HepG2 (cell line): ENCODE results near the gene MAEA. TPM values are rescaled to one million over a fixed set of nuclear protein-coding genes. Genes with fewer than 3 reads are reported as not detected.

Experiments used
- GABPB1 ChIP-seq: IDR thresholded peaks from 2 replicates; pipeline ENCODE4 v1.6.1; 2016; ENCODE audit warnings: mild to moderate bottlenecking, missing genetic modification reagents, moderate library complexity, missing compliant biosample characterization
- KDM2A ChIP-seq: sonication (generic); formaldehyde crosslinking; IDR thresholded peaks from 2 replicates; pipeline ENCODE4 v1.4.0; 2020; ENCODE audit warnings: low read depth, missing genetic modification reagents, borderline replicate concordance
- KDM5A ChIP-seq: fragments of 200-600 bp; sonication (generic); IDR thresholded peaks from 2 replicates; pipeline ENCODE4 v1.7.0; 2018; ENCODE audit warnings: antibody characterized with exemption, mild to moderate bottlenecking, low read length, borderline replicate concordance
- NCOA1 ChIP-seq: sonication (generic); formaldehyde crosslinking; IDR thresholded peaks from 2 replicates; pipeline ENCODE4 v1.9.0; 2021; ENCODE audit warnings: missing genetic modification reagents
- RAD21 ChIP-seq: fragments of 450-650 bp; formaldehyde crosslinking; IDR thresholded peaks from 2 replicates; pipeline ENCODE4 v1.5.0; 2020; ENCODE audit warnings: mild to moderate bottlenecking
- ZNF558 ChIP-seq: sonication (generic); formaldehyde crosslinking; IDR thresholded peaks from 2 replicates; pipeline ENCODE4 v1.9.0; 2022; ENCODE audit warnings: mild to moderate bottlenecking, missing genetic modification reagents, borderline replicate concordance
- ZNF564 ChIP-seq: sonication (generic); formaldehyde crosslinking; IDR thresholded peaks from 2 replicates; pipeline ENCODE4 v1.8.1; 2023; ENCODE audit warnings: mild to moderate bottlenecking, missing genetic modification reagents
- ZNF605 ChIP-seq: sonication (generic); formaldehyde crosslinking; IDR thresholded peaks from 2 replicates; pipeline ENCODE4 v1.8.0; 2022; ENCODE audit warnings: mild to moderate bottlenecking, missing genetic modification reagents
- ZNF775 ChIP-seq: sonication (generic); formaldehyde crosslinking; IDR thresholded peaks from 2 replicates; pipeline ENCODE4 v1.4.0; 2020; ENCODE audit warnings: missing genetic modification reagents, mild to moderate bottlenecking, moderate library complexity, borderline replicate concordance
- ZNF777 ChIP-seq: sonication (generic); formaldehyde crosslinking; IDR thresholded peaks from 2 replicates; pipeline ENCODE4 v1.4.0; 2020; ENCODE audit warnings: missing genetic modification reagents
- polyA plus RNA-seq, 8 experiments: library from polyadenylated mRNA; depleted of rRNA in 3 of 8; stranded (reverse) in 7 of 8; unstranded in 1 of 8; fragments of >200 nt; fragmentation: Illumina TruSeq in 4 of 8; extraction: Trizol in 4 of 8; gene quantifications; 2 replicates each; pipeline versions ENCODE4 v1.2.1 to v1.2.3, GENCODE V29; 2011 to 2016; ENCODE audit warnings: low read depth in 4 of 8, missing spikeins in 1 of 8, mixed read lengths in 1 of 8; ENCODE audit not compliant: insufficient read depth in 1 of 8
- total RNA-seq, 5 experiments: library from RNA; depleted of rRNA; stranded (reverse); fragments of >200 nt; fragmentation: Illumina TruSeq; extraction: Trizol; gene quantifications; 2 replicates each; pipeline ENCODE4 v1.2.3, GENCODE V29; 2016; ENCODE audit warnings: low read depth in 1 of 5
- TF ChIP-seq, protein P1 (sequence below): sonication (generic); formaldehyde crosslinking; IDR thresholded peaks from 2 replicates; pipeline ENCODE4 v1.5.0; 2020; ENCODE audit warnings: mild to moderate bottlenecking, missing genetic modification reagents
- TF ChIP-seq, protein P2 (sequence below): sonication (generic); formaldehyde crosslinking; IDR thresholded peaks from 2 replicates; pipeline ENCODE4 v1.8.0; 2022; ENCODE audit warnings: mild to moderate bottlenecking, missing genetic modification reagents, borderline replicate concordance
- TF ChIP-seq, protein P3 (sequence below): sonication (generic); formaldehyde crosslinking; IDR thresholded peaks from 2 replicates; pipeline ENCODE4 v1.4.0; 2020; ENCODE audit warnings: missing genetic modification reagents
- TF ChIP-seq, protein P4 (sequence below): IDR thresholded peaks from 2 replicates; pipeline ENCODE4 v1.6.1; 2016; ENCODE audit warnings: mild to moderate bottlenecking
- TF ChIP-seq, protein P5 (sequence below): sonication (generic); formaldehyde crosslinking; IDR thresholded peaks from 2 replicates; pipeline ENCODE4 v1.4.0; 2020; ENCODE audit warnings: missing genetic modification reagents
- TF ChIP-seq, protein P6 (sequence below): sonication (generic); formaldehyde crosslinking; conservative IDR thresholded peaks from 2 replicates; pipeline ENCODE4 v1.8.0; 2022; ENCODE audit warnings: low read depth, missing genetic modification reagents

The MAEA gene
- total and polyA plus RNA-seq, 2 of the 13 experiments (the other 11 are each of a cell fraction or from before 2014, with no cell fraction given), result 52.0 to 57.1 TPM

DNA sequence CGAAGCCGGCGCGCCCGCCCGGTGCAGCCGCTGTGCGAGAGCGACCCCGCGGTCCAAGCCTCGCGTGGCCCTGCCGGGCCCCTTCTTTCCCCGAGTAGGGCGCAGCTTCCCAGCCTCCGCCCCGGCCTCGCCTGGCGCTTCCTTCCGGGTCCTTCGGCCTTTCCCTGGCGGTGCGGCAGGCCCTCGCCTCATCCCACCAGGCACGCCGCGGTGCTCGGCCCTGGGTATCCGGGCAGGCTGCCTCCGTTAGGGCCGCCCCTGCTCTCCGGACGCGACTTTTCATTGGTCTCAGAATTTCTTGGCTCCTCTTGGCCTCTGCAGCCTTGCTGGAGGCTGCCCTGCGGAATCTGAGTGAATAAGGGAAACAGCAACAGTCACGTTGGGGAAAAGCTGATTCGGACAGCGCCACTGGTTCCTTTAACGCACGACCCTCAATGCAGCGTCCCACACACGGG lies 57.7 kb downstream of the MAEA start (continued):
- TF ChIP-seq, protein P1, sequence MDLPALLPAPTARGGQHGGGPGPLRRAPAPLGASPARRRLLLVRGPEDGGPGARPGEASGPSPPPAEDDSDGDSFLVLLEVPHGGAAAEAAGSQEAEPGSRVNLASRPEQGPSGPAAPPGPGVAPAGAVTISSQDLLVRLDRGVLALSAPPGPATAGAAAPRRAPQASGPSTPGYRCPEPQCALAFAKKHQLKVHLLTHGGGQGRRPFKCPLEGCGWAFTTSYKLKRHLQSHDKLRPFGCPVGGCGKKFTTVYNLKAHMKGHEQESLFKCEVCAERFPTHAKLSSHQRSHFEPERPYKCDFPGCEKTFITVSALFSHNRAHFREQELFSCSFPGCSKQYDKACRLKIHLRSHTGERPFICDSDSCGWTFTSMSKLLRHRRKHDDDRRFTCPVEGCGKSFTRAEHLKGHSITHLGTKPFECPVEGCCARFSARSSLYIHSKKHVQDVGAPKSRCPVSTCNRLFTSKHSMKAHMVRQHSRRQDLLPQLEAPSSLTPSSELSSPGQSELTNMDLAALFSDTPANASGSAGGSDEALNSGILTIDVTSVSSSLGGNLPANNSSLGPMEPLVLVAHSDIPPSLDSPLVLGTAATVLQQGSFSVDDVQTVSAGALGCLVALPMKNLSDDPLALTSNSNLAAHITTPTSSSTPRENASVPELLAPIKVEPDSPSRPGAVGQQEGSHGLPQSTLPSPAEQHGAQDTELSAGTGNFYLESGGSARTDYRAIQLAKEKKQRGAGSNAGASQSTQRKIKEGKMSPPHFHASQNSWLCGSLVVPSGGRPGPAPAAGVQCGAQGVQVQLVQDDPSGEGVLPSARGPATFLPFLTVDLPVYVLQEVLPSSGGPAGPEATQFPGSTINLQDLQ (CRISPR knock-in tag), result no peak
- TF ChIP-seq, protein P2, sequence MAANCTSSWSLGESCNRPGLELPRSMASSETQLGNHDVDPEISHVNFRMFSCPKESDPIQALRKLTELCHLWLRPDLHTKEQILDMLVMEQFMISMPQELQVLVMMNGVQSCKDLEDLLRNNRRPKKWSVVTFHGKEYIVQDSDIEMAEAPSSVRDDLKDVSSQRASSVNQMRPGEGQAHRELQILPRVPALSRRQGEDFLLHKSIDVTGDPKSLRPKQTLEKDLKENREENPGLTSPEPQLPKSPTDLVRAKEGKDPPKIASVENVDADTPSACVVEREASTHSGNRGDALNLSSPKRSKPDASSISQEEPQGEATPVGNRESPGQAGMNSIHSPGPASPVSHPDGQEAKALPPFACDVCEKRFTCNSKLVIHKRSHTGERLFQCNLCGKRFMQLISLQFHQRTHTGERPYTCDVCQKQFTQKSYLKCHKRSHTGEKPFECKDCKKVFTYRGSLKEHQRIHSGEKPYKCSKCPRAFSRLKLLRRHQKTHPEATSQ (CRISPR knock-in tag), result no peak
- TF ChIP-seq ZNF605 (CRISPR knock-in tag) (peak; percentile 53; the same call in 1 of the 2 replicates), KDM5A (peak; percentile 54; the same call in 1 of the 2 replicates), ZNF564 (CRISPR knock-in tag) (peak; percentile 27; the same call in 1 of the 2 replicates), ZNF558 (CRISPR knock-in tag) (no peak), GABPB1 (no peak), ZNF777 (CRISPR knock-in tag) (peak; percentile 26), ZNF775 (CRISPR knock-in tag) (no peak), NCOA1 (CRISPR knock-in tag) (no peak), RAD21 (peak; percentile 45; the same call in 1 of the 2 replicates), KDM2A (peak; percentile 38; the same call in 1 of the 2 replicates)
- TF ChIP-seq, protein P3, sequence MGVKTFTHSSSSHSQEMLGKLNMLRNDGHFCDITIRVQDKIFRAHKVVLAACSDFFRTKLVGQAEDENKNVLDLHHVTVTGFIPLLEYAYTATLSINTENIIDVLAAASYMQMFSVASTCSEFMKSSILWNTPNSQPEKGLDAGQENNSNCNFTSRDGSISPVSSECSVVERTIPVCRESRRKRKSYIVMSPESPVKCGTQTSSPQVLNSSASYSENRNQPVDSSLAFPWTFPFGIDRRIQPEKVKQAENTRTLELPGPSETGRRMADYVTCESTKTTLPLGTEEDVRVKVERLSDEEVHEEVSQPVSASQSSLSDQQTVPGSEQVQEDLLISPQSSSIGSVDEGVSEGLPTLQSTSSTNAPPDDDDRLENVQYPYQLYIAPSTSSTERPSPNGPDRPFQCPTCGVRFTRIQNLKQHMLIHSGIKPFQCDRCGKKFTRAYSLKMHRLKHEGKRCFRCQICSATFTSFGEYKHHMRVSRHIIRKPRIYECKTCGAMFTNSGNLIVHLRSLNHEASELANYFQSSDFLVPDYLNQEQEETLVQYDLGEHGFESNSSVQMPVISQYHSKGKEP (CRISPR knock-in tag), result peak; percentile 13; the same call in 1 of the 2 replicates
- TF ChIP-seq, protein P4, sequence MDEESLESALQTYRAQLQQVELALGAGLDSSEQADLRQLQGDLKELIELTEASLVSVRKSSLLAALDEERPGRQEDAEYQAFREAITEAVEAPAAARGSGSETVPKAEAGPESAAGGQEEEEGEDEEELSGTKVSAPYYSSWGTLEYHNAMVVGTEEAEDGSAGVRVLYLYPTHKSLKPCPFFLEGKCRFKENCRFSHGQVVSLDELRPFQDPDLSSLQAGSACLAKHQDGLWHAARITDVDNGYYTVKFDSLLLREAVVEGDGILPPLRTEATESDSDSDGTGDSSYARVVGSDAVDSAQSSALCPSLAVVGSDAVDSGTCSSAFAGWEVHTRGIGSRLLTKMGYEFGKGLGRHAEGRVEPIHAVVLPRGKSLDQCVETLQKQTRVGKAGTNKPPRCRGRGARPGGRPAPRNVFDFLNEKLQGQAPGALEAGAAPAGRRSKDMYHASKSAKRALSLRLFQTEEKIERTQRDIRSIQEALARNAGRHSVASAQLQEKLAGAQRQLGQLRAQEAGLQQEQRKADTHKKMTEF (CRISPR knock-in tag), result 0 out of 2 replicates have a peak, but pooled peaks have one; percentile 5
- TF ChIP-seq, protein P5, sequence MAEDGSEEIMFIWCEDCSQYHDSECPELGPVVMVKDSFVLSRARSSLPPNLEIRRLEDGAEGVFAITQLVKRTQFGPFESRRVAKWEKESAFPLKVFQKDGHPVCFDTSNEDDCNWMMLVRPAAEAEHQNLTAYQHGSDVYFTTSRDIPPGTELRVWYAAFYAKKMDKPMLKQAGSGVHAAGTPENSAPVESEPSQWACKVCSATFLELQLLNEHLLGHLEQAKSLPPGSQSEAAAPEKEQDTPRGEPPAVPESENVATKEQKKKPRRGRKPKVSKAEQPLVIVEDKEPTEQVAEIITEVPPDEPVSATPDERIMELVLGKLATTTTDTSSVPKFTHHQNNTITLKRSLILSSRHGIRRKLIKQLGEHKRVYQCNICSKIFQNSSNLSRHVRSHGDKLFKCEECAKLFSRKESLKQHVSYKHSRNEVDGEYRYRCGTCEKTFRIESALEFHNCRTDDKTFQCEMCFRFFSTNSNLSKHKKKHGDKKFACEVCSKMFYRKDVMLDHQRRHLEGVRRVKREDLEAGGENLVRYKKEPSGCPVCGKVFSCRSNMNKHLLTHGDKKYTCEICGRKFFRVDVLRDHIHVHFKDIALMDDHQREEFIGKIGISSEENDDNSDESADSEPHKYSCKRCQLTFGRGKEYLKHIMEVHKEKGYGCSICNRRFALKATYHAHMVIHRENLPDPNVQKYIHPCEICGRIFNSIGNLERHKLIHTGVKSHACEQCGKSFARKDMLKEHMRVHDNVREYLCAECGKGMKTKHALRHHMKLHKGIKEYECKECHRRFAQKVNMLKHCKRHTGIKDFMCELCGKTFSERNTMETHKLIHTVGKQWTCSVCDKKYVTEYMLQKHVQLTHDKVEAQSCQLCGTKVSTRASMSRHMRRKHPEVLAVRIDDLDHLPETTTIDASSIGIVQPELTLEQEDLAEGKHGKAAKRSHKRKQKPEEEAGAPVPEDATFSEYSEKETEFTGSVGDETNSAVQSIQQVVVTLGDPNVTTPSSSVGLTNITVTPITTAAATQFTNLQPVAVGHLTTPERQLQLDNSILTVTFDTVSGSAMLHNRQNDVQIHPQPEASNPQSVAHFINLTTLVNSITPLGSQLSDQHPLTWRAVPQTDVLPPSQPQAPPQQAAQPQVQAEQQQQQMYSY, result no peak
- TF ChIP-seq, protein P6, sequence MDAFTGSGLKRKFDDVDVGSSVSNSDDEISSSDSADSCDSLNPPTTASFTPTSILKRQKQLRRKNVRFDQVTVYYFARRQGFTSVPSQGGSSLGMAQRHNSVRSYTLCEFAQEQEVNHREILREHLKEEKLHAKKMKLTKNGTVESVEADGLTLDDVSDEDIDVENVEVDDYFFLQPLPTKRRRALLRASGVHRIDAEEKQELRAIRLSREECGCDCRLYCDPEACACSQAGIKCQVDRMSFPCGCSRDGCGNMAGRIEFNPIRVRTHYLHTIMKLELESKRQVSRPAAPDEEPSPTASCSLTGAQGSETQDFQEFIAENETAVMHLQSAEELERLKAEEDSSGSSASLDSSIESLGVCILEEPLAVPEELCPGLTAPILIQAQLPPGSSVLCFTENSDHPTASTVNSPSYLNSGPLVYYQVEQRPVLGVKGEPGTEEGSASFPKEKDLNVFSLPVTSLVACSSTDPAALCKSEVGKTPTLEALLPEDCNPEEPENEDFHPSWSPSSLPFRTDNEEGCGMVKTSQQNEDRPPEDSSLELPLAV (CRISPR knock-in tag), result no peak
